H9 (cell line): Measurements from ENCODE around the gene SUPT20HL1. TPM values are rescaled to one million over a fixed set of nuclear protein-coding genes. Genes with fewer than 3 reads are reported as not detected.

Experiments used
- DNase-seq: peaks from one replicate; pipeline ENCODE4 v3.0.0-alpha.2; 2017
- H2AFZ ChIP-seq: one replicate; pipeline ENCODE4 v1.6.1; 2013; ENCODE audit warnings: mild to moderate bottlenecking, low read length, control low read depth, moderate library complexity
- H2AK5ac ChIP-seq: 2 replicates; pipeline ENCODE4 v1.6.1; 2013; ENCODE audit warnings: low read length, control low read depth, mixed read lengths; ENCODE audit not compliant: insufficient read length
- H2BK120ac ChIP-seq: one replicate; pipeline ENCODE4 v1.6.1; 2013; ENCODE audit warnings: low read depth, mild to moderate bottlenecking, low read length, control low read depth, inconsistent platforms; ENCODE audit not compliant: poor library complexity, severe bottlenecking
- H2BK12ac ChIP-seq: 2 replicates; pipeline ENCODE4 v1.6.1; 2013; ENCODE audit warnings: low read length, control low read depth, mixed read lengths, low read depth; ENCODE audit not compliant: insufficient read length
- H2BK15ac ChIP-seq: 2 replicates; pipeline ENCODE4 v1.6.1; 2013; ENCODE audit warnings: low read depth, low read length, control low read depth
- H2BK20ac ChIP-seq: one replicate; pipeline ENCODE4 v1.6.1; 2013; ENCODE audit warnings: low read depth, mild to moderate bottlenecking, low read length, control low read depth, inconsistent platforms; ENCODE audit not compliant: poor library complexity, severe bottlenecking
- H2BK5ac ChIP-seq: 2 replicates; pipeline ENCODE4 v1.6.1; 2013; ENCODE audit warnings: low read length, control low read depth, mixed read lengths; ENCODE audit not compliant: insufficient read length
- H3K14ac ChIP-seq: 2 replicates; pipeline ENCODE4 v1.6.1; 2013; ENCODE audit warnings: low read length, control low read depth; ENCODE audit not compliant: insufficient read depth
- H3K18ac ChIP-seq: 2 replicates; pipeline ENCODE4 v1.6.1; 2013; ENCODE audit warnings: low read depth, mild to moderate bottlenecking, mixed read lengths, low read length, control low read depth; ENCODE audit not compliant: insufficient read length
- H3K23ac ChIP-seq: 2 replicates; pipeline ENCODE4 v1.6.1; 2013; ENCODE audit warnings: low read length, control low read depth, mixed read lengths, low read depth; ENCODE audit not compliant: insufficient read length
- H3K23me2 ChIP-seq: 2 replicates; pipeline ENCODE4 v1.6.1; 2013; ENCODE audit warnings: low read depth, mild to moderate bottlenecking, mixed read lengths, low read length, control low read depth; ENCODE audit not compliant: insufficient read length, poor library complexity, severe bottlenecking
- H3K27ac ChIP-seq: 2 replicates; pipeline ENCODE4 v1.5.1; 2013; ENCODE audit warnings: low read length, control low read depth, mixed read lengths, low read depth; ENCODE audit not compliant: insufficient read length
- H3K27me3 ChIP-seq: 2 replicates; pipeline ENCODE4 v1.6.1; 2013; ENCODE audit warnings: low read length, control low read depth, inconsistent platforms; ENCODE audit not compliant: insufficient read depth
- H3K4ac ChIP-seq: 2 replicates; pipeline ENCODE4 v1.6.1; 2013; ENCODE audit warnings: low read depth, mild to moderate bottlenecking, control low read depth, inconsistent platforms, low read length, moderate library complexity
- H3K4me1 ChIP-seq: 2 replicates; pipeline ENCODE4 v1.6.1; 2013; ENCODE audit warnings: low read length, control low read depth, inconsistent platforms; ENCODE audit not compliant: insufficient read depth
- H3K4me2 ChIP-seq: 2 replicates; pipeline ENCODE4 v1.6.1; 2013; ENCODE audit warnings: low read length, control low read depth, mixed read lengths; ENCODE audit not compliant: insufficient read length, insufficient read depth
- H3K56ac ChIP-seq: 2 replicates; pipeline ENCODE4 v1.6.1; 2013; ENCODE audit warnings: low read depth, mild to moderate bottlenecking, mixed read lengths, low read length, control low read depth; ENCODE audit not compliant: insufficient read length
- H3K79me1 ChIP-seq: 2 replicates; pipeline ENCODE4 v1.6.1; 2013; ENCODE audit warnings: low read depth, mild to moderate bottlenecking, moderate library complexity, low read length, control low read depth, inconsistent platforms; ENCODE audit not compliant: insufficient read depth, poor library complexity, severe bottlenecking
- H3K79me2 ChIP-seq: 2 replicates; pipeline ENCODE4 v1.6.1; 2013; ENCODE audit warnings: low read length, control low read depth, inconsistent platforms; ENCODE audit not compliant: insufficient read depth
- H3K9ac ChIP-seq: 2 replicates; pipeline ENCODE4 v1.6.1; 2013; ENCODE audit warnings: low read length, control low read depth, mixed read lengths; ENCODE audit not compliant: insufficient read length; ENCODE audit errors: extremely low read depth
- H3K9me3 ChIP-seq: one replicate; pipeline ENCODE4 v1.6.1; 2013; ENCODE audit warnings: low read depth, low read length, inconsistent platforms; ENCODE audit not compliant: control insufficient read depth
- H3T11ph ChIP-seq: one replicate; pipeline ENCODE4 v1.6.1; 2013; ENCODE audit warnings: mild to moderate bottlenecking, low read length, control low read depth, inconsistent platforms
- H4K20me1 ChIP-seq: one replicate; pipeline ENCODE4 v1.6.1; 2013; ENCODE audit not compliant: control insufficient read depth, insufficient read length, insufficient read depth
- H4K5ac ChIP-seq: 2 replicates; pipeline ENCODE4 v1.6.1; 2013; ENCODE audit warnings: low read depth, mild to moderate bottlenecking, mixed read lengths, low read length, control low read depth; ENCODE audit not compliant: insufficient read length
- H4K8ac ChIP-seq: replicated peaks from 2 replicates; pipeline ENCODE4 v1.6.1; 2013; ENCODE audit warnings: low read length, control low read depth, mixed read lengths, low read depth; ENCODE audit not compliant: insufficient read length
- H4K91ac ChIP-seq: 2 replicates; pipeline ENCODE4 v1.6.1; 2013; ENCODE audit warnings: low read depth, mild to moderate bottlenecking, moderate library complexity, mixed read lengths, low read length, control low read depth; ENCODE audit not compliant: insufficient read length
- H3K27ac Mint-ChIP-seq, 3 experiments: 2 replicates in 2 of 3; 3 replicates in 1 of 3; pipeline ENCODE4 v1.8.0; 2020 to 2021; ENCODE audit warnings: mixed read lengths in 3 of 3, mild to moderate bottlenecking in 1 of 3, moderate library complexity in 1 of 3
- H3K27me3 Mint-ChIP-seq: 2 replicates; pipeline ENCODE4 v1.8.0; 2021; ENCODE audit warnings: low read depth, mild to moderate bottlenecking, moderate library complexity, mixed read lengths
- H3K36me3 Mint-ChIP-seq, 3 experiments: 2 replicates in 2 of 3; 3 replicates in 1 of 3; pipeline ENCODE4 v1.8.0; 2020 to 2021; ENCODE audit warnings: low read depth in 3 of 3, mixed read lengths in 3 of 3; ENCODE audit not compliant: insufficient read depth in 1 of 3
- H3K4me1 Mint-ChIP-seq, 2 experiments: 2 replicates each; pipeline ENCODE4 v1.8.0; 2020; ENCODE audit warnings: mixed read lengths in 2 of 2
- H3K4me3 Mint-ChIP-seq, 2 experiments: 2 replicates in 1 of 2; 3 replicates in 1 of 2; pipeline ENCODE4 v1.8.0; 2020 to 2021; ENCODE audit warnings: mild to moderate bottlenecking in 2 of 2, mixed read lengths in 2 of 2, moderate library complexity in 1 of 2
- H3K9me3 Mint-ChIP-seq, 2 experiments: 2 replicates in 1 of 2; 3 replicates in 1 of 2; pipeline ENCODE4 v1.8.0; 2020; ENCODE audit warnings: mild to moderate bottlenecking in 2 of 2, mixed read lengths in 2 of 2, moderate library complexity in 1 of 2
- CTCF ChIP-seq: fragments of 200-600 bp; sonication (generic); conservative IDR thresholded peaks from 3 replicates; pipeline ENCODE4 v1.8.0; 2021; ENCODE audit warnings: antibody characterized with exemption, mild to moderate bottlenecking
- total RNA-seq: library from RNA; stranded (reverse); gene quantifications from 2 replicates; pipeline ENCODE4 v1.2.1, GENCODE V29; 2021

SUPT20HL1 gene
- total RNA-seq, 1 experiment from 2014 or later = not detected

DNA sequence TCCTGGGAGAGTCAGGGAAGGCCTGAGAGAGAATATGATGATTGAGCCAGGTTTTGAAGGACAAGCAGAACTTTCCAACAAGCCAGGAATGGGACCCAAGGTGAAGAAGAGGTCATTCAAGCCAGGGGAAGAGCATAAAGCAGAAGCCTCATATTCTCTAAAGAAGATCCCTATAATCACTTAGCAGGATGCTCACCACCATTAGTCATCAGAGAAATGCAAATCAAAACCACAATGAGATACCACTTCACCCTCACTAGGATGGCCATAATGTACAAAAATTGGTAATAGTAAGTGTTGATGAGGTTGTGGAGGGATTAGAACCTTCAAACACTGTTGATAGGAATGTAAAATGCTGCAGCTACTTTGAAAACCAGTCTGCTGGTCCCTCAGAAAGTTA is 20.5 kb upstream of the SUPT20HL1 start:
- Histone ChIP-seq H2AK5ac (no peak overlapping the region), H3K14ac (no peak overlapping the region), H4K91ac (no peak overlapping the region), H3K79me1 (no peaks in the 10 kb centered on the region), H3K4me1 (no peaks in the 10 kb centered on the region), H3K23ac (no peak overlapping the region), H4K5ac (no peak overlapping the region), H3K56ac (no peak overlapping the region), H2BK20ac (no peak overlapping the region), H2BK12ac (no peak overlapping the region), H2AFZ (no peak overlapping the region), H3K79me2 (no peaks in the 10 kb centered on the region), H3K9ac (no peak overlapping the region), H4K20me1 (no peaks in the 10 kb centered on the region), H3K27me3 (no peaks in the 10 kb centered on the region), H3T11ph (no peak overlapping the region), H2BK5ac (no peak overlapping the region), H3K27ac (no peak overlapping the region), H2BK15ac (no peak overlapping the region), H3K18ac (no peak overlapping the region), H3K23me2 (no peaks in the 10 kb centered on the region), H3K9me3 (no peaks in the 10 kb centered on the region), H2BK120ac (no peak overlapping the region), H4K8ac (no peak overlapping the region), H3K4me2 (no peak overlapping the region), H3K4ac (no peak overlapping the region)
- H3K27ac Mint-ChIP-seq = no peak overlapping the region
- no peak for TF ChIP-seq CTCF
- no peak for DNase-seq
- H3K36me3 Mint-ChIP-seq = no peaks in the 10 kb centered on the region
- peaks cover 2% of the 10 kb centered on the region; the same call in 1 of the 2 replicates for H3K27me3 Mint-ChIP-seq
- no peaks in the 10 kb centered on the region for H3K9me3 Mint-ChIP-seq
- H3K4me1 Mint-ChIP-seq = no peaks in the 10 kb centered on the region; a peak in 3 of 4 replicates
- H3K4me3 Mint-ChIP-seq = no peak overlapping the region
